Stimulated activated CD4-positive, alpha-beta T cell treated with anti-CD3 and anti-CD28 coated beads, Interleukin-1b, Interleukin-23, amount 100 ng/mL, for 1 hour (primary cell): Measurements from ENCODE around the gene KLF16.

Experiments
- DNase-seq, 2 donors: peaks; one replicate each; pipeline ENCODE4 v3.0.0-alpha.2; 2020; ENCODE audit warnings: low read depth in 2 of 2

Gene KLF16

DNA sequence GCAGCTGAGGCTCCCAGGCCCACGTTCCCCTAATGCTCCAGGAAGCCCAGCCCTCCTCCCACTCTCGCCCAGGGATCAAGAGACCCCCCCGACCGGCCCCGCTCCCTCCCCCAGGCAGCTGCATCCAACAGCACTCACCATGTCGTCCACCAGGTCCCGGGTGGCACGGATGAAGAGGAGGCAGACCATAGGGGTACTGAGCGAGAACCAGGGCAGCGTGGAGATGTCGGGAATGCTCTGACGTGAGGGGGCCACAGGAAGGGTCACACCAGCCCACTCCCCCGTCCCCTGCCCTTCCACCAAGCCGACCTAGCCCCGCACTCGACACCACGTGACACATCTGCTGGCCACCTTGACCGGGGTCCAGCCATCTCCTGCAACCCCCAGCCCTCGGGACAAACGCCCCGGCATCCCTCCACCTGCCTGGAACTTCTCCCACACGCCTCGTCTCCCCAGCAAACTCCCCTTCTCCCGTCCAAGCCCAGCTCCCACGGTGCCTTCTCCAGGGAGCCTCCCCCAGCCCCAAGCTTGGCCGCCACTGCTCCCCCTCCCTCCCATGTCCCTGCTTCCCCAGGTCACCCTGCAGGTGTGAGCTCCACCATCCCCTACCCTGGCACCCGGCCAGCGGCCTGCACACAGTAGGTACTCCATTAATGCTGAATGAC, 56.2 kb downstream of the KLF16 start:
- DNase-seq: no peak

DNA sequence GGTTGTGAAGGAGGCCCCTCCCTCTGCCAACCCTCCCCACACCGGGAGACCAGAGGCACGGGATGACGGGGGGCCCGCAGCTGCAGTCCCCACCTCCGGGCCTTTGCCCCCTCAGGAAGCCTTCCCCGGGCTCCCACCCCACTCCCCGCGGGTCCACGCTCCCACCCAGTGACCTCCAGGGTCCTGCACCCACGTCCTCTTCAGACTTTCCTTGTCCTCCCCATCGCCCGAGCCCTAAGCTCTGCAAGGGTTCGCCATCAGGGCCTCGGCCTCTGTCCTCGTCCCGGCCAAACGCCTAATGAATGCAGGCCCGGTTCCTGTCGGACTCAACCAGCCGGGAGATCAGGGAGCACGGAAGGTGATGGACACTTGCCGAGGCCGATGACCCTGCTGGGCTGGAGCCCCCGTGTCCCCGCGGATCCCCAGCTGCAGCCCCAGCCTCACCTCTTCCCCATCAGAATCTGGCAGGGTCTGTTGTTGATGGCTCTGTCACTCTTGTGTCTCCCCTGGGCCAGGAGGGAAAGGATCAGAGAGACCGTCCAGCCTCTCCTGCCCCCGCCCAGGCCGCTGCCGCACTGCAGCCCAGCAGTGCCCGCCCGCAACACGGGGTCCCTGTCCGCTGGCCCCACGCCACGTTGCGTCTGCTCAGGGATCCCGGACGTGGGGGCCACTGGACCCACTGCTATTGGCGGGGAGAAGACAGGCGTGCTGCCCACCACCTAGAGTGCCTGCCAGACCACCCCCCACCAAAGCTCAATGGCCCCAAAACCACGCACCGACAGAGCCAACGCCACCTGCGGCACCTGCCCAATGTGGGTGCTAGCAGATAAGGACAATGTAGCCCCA, 57.0 kb downstream of the KLF16 start:
- DNase-seq: no peak

DNA sequence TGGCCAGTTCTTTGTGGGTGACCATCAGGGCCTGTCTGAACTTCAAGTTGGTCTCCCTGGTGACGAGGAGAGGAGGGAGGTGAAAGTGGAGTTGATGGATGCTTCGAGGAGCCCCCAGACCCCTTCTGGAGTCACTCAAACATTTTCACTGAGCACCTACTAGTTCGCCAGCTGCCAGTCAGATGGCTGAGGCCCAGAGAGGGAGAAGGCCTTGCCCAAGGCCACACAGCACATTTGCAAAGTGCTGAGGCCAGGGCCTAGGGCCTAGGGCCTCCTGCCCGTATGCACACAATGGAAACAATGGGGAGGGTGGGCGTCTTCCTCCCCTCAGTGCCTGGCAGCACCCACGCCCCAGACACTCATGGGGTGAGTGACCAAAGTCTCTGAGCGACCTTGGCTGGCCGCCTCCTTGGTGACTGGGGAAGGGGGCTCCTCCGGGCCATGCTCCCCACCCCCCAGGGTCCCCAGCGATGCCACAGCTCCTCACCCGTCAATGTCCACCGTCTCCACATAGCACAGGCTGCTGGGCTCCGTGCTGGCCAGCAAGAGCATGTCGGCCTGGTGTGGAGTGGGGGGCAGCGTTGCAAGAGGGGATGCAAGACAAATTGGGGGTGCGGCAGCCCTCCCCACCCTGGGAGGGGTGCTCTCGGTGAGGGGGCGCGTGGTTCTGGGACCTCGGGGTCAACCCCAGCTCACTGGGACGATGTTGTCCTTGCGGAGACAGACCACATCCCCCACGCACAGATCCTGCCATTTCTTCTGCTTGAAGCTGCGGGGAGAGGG, 57.8 kb downstream of the KLF16 start:
- DNase-seq: no peak

DNA sequence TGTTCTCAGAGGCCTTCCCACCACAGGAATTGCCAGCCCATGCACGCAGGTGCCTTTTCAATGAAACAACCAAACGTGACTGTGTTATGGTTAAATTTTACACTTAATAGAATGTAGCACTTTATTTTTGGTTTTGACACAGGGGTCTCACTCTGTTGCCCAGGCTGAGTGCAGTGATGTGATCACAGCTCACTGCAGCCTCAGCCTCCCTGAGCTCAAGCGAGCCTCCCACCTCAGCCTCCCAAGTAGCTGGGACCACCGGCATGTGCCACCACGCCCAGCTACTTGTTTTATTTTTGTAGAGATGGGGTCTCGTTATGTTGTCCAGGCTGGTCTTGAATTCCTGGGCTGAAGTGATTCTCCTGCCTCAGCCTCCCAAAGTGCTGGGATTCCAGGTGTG, 58.5 kb downstream of the KLF16 start:
- DNase-seq: no peak
